Prostate gland (tissue), 2 donors: ENCODE results near the gene ABHD18.

Source experiments
- POLR2AphosphoS5 ChIP-seq: sonication (generic); formaldehyde crosslinking; IDR thresholded peaks from one replicate; pipeline ENCODE4 v1.6.1; 2017; ENCODE audit warnings: antibody characterized with exemption
- TF ChIP-seq, protein P1 (sequence below), 4 experiments: fragments of 200-600 bp in 2 of 4; fragments of 450-650 bp in 2 of 4; sonication (generic) in 2 of 4; IDR thresholded peaks; 1 replicate in 3 of 4; 2 replicates in 1 of 4; pipeline ENCODE4 v1.5.1; 2016 to 2019; ENCODE audit warnings: antibody characterized with exemption in 4 of 4, mild to moderate bottlenecking in 2 of 4, moderate library complexity in 2 of 4

DNA sequence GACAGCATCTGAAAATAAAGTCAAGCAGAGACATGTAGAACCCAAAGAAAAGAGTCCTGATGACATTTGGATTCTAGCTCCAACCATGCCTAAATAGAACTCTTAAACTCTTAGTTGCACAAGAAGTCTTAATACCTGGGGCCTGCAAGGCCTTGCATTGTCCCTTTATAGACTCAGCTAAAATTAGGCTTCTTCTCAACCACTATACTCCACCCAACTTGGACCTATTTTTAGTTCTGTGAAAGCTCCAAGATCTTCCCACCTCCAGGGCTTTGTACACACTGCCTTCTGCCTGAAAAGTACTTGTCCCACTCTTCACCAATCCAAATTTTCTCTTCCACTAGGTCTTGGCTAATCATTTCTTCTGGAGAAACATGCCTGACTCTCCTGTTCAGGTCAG, 48.1 kb upstream of the ABHD18 start:
- TF ChIP-seq, protein P1, sequence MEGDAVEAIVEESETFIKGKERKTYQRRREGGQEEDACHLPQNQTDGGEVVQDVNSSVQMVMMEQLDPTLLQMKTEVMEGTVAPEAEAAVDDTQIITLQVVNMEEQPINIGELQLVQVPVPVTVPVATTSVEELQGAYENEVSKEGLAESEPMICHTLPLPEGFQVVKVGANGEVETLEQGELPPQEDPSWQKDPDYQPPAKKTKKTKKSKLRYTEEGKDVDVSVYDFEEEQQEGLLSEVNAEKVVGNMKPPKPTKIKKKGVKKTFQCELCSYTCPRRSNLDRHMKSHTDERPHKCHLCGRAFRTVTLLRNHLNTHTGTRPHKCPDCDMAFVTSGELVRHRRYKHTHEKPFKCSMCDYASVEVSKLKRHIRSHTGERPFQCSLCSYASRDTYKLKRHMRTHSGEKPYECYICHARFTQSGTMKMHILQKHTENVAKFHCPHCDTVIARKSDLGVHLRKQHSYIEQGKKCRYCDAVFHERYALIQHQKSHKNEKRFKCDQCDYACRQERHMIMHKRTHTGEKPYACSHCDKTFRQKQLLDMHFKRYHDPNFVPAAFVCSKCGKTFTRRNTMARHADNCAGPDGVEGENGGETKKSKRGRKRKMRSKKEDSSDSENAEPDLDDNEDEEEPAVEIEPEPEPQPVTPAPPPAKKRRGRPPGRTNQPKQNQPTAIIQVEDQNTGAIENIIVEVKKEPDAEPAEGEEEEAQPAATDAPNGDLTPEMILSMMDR (IDR thresholded peaks at IDR 0.05), result no peak
- TF ChIP-seq POLR2AphosphoS5, result no peak
